ENCODE results near the gene TSEN54. TPM values are rescaled to one million over a fixed set of nuclear protein-coding genes. Genes with fewer than 3 reads are reported as not detected.

Gene TSEN54
- total RNA-seq, 2 experiments from 2014 or later = 55.6 to 60.5 TPM

DNA sequence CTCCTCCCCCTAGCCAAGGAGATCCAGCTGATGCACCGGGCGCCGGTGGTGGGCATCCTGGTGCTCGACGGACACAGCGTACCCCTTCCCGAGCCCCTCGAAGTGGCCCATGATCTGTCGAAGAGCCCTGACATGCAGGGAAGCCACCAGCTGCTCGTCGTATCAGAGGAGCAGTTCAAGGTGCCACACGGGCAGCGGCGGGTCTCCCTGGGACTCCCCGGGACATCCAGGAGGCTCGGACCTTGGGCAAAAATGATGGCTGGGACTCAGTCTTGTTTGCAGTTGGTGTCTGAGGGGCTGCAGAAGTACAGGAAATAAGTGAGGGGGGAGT is 55.5 kb downstream of the TSEN54 start:
- DNase-seq = no peak
- H3K4me3 Mint-ChIP-seq = no peak overlapping the region
- no peaks in the 10 kb centered on the region for H3K27me3 Mint-ChIP-seq
- ChIA-PET CTCF (interaction anchor here (0.7 to 1.4 kb wide), 2 partner anchors 9 to 16 kb away, joined by 4 to 7 read pairs; no protein-coding TSS in a partner anchor), POLR2A (interaction anchor here (0.9 to 1.9 kb wide), 2 partner anchors 16 to 37 kb away, joined by 3 to 7 read pairs; partner anchors contain the start of gene MYO15B)
- no peak overlapping the region for H3K27ac Mint-ChIP-seq
- no peaks in the 10 kb centered on the region for H3K36me3 Mint-ChIP-seq (ENCODE audit: low read depth)
- H3K9me3 Mint-ChIP-seq = no peaks in the 10 kb centered on the region
- peaks cover 3% of the 10 kb centered on the region for H3K4me1 Mint-ChIP-seq

DNA sequence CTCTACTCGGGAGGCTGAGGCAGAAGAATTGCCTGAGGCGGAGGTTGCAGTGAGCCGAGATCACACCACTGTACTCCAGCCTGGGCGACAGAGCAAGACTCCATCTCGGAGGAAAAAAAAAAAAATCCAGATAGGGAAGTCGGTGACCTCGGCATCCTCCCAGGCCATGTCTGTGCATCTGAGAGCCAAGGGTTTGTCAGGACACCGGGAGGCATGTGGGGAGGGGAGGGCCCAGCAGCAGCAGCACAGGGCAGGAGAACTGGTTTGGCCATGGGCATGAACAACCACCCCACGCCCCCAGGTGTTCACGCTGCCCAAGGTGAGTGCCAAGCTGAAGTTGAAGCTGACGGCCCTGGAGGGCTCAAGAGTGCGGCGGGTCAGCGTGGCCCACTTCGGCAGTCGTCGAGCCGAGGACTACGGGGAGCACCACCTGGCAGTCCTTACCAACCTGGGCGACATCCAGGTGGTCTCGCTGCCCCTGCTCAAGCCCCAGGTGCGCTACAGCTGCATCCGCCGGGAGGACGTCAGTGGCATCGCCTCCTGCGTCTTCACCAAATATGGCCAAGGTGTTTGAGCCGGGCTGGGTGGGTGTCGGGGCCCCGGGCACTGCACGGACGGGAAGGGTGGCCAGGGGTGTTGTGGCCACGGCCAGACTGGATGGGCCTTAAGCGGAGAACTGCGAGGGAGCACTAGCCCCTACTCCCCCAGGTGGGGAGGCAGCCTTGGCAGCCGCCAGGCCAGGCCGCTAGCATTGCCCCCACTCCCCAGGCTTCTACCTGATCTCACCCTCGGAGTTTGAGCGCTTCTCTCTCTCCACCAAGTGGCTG is 56.6 kb downstream of the TSEN54 start:
- Mint-ChIP-seq H3K9me3 (no peaks in the 10 kb centered on the region), H3K27me3 (no peaks in the 10 kb centered on the region), H3K4me3 (no peak overlapping the region), H3K36me3 (ENCODE audit: low read depth) (no peaks in the 10 kb centered on the region), H3K4me1 (peaks cover 3% of the 10 kb centered on the region), H3K27ac (no peak overlapping the region)
- CTCF ChIA-PET = interaction anchor here (0.7 to 1.4 kb wide), 2 partner anchors 8 to 17 kb away, joined by 4 to 7 read pairs; no protein-coding TSS in a partner anchor
- no peak for DNase-seq
- POLR2A ChIA-PET = no interaction called here

GRCh38 chr17:75573540-75573957 is 57.2 kb downstream of the TSEN54 start:
- H3K4me1 Mint-ChIP-seq = peaks cover 3% of the 10 kb centered on the region
- H3K36me3 Mint-ChIP-seq (ENCODE audit: low read depth) = no peaks in the 10 kb centered on the region
- DNase-seq = no peak
- POLR2A ChIA-PET = no interaction called here
- no peak overlapping the region for H3K4me3 Mint-ChIP-seq
- H3K27ac Mint-ChIP-seq = no peak overlapping the region
- no peaks in the 10 kb centered on the region for H3K9me3 Mint-ChIP-seq
- no peaks in the 10 kb centered on the region for H3K27me3 Mint-ChIP-seq
- CTCF ChIA-PET = no interaction called here

DNA sequence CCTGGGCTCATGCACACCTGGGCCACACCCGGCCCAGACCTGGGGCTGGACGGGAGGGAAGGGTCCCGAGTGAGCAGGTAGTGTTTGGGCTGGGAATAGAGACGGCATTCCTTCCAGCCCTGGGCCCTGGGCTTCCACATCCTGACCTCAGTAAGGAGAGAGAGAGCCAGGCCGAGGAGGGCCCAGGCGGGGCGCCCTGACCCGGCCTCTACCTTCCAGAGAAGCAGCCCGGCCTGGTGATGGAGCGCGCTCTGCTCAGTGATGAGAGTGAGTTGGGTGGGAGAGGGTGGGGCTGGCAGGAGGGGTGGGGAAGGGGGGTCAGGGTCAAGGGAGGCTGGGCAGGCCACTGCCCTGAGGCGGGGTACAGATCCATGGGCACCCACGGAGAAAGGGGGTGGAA is 57.7 kb downstream of the TSEN54 start:
- CTCF ChIA-PET = no interaction called here

More for the DNA sequence above, 57.7 kb downstream of the TSEN54 start:
- Mint-ChIP-seq H3K27ac (no peak overlapping the region), H3K4me3 (no peak overlapping the region), H3K9me3 (no peaks in the 10 kb centered on the region), H3K36me3 (ENCODE audit: low read depth) (no peaks in the 10 kb centered on the region), H3K27me3 (no peaks in the 10 kb centered on the region), H3K4me1 (peaks cover 3% of the 10 kb centered on the region)
- DNase-seq = no peak
- POLR2A ChIA-PET = no interaction called here

Other genes with a start within 250 kb of the TSEN54 start
- 10 to 100 TPM; 54.8 to 60.3 TPM for gene MIF4GD, start 245.3 kb upstream of the TSEN54 start, total RNA-seq
- gene SLC25A19, start 227.1 kb upstream of the TSEN54 start, total RNA-seq = 10 to 100 TPM; 24.3 to 27.9 TPM
- gene GRB2, start 110.8 kb upstream of the TSEN54 start, total RNA-seq = 100 to 1,000 TPM; 130 to 132 TPM
- 10 to 100 TPM; 76.4 to 81.9 TPM for gene TMEM94, start 59.9 kb upstream of the TSEN54 start, total RNA-seq
- 1 to 10 TPM; 1.5 to 1.9 TPM for gene CASKIN2, start 991 bp upstream of the TSEN54 start, total RNA-seq
- 10 to 100 TPM; 25.9 to 27.8 TPM for gene LLGL2, start 9.2 kb downstream of the TSEN54 start, total RNA-seq
- gene MYO15B, start 71.3 kb downstream of the TSEN54 start, total RNA-seq = 10 to 100 TPM; 11.3 to 13.7 TPM
- not detected for gene SMIM5, start 116.9 kb downstream of the TSEN54 start, total RNA-seq
- gene RECQL5, start 150.6 kb downstream of the TSEN54 start, total RNA-seq = 10 to 100 TPM; 38.3 TPM
- 10 to 100 TPM; 87.2 to 89.6 TPM for gene SAP30BP, start 150.8 kb downstream of the TSEN54 start, total RNA-seq
- gene ITGB4, start 204.9 kb downstream of the TSEN54 start, total RNA-seq = under 1 TPM; 0.43 to 0.68 TPM
- 10 to 100 TPM; 40.0 to 40.6 TPM for gene GALK1, start 248.7 kb downstream of the TSEN54 start, total RNA-seq

Measured in activated CD4-positive, alpha-beta memory T cell treated with anti-CD3 and anti-CD28 coated beads, Interleukin-2, amount 10 ng/mL, durations not matched to agents 7 days and 5 days (primary cell).